Subcutaneous adipose tissue (tissue), 4 donors: ENCODE measurements around the gene NEURL1B. TPM values are rescaled to one million over a fixed set of nuclear protein-coding genes. Genes with fewer than 3 reads are reported as not detected.

ENCODE experiments used
- total RNA-seq, 4 donors: library from RNA; depleted of rRNA; stranded (reverse); fragments of >200 nt; gene quantifications; one replicate each; pipeline ENCODE4 v1.1.0, GENCODE V29; 2016
- TF ChIP-seq, protein P1 (sequence below): fragments of 450-650 bp; IDR thresholded peaks from one replicate; pipeline ENCODE4 v1.5.1; 2016; ENCODE audit warnings: low read depth, mild to moderate bottlenecking, control low read depth, antibody characterized with exemption, moderate library complexity

Gene NEURL1B
- total RNA-seq, 4 donors from 2014 or later, result 4.9 to 38.4 (median 13.0) TPM

- TF ChIP-seq, protein P1, sequence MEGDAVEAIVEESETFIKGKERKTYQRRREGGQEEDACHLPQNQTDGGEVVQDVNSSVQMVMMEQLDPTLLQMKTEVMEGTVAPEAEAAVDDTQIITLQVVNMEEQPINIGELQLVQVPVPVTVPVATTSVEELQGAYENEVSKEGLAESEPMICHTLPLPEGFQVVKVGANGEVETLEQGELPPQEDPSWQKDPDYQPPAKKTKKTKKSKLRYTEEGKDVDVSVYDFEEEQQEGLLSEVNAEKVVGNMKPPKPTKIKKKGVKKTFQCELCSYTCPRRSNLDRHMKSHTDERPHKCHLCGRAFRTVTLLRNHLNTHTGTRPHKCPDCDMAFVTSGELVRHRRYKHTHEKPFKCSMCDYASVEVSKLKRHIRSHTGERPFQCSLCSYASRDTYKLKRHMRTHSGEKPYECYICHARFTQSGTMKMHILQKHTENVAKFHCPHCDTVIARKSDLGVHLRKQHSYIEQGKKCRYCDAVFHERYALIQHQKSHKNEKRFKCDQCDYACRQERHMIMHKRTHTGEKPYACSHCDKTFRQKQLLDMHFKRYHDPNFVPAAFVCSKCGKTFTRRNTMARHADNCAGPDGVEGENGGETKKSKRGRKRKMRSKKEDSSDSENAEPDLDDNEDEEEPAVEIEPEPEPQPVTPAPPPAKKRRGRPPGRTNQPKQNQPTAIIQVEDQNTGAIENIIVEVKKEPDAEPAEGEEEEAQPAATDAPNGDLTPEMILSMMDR, result no peak
Measured at GRCh38 chr5:172662596-172662995, 21.5 kb downstream of the NEURL1B start.

GRCh38 chr5:172664018-172664417 is 23.0 kb downstream of the NEURL1B start:
- TF ChIP-seq, protein P1, result no peak

DNA sequence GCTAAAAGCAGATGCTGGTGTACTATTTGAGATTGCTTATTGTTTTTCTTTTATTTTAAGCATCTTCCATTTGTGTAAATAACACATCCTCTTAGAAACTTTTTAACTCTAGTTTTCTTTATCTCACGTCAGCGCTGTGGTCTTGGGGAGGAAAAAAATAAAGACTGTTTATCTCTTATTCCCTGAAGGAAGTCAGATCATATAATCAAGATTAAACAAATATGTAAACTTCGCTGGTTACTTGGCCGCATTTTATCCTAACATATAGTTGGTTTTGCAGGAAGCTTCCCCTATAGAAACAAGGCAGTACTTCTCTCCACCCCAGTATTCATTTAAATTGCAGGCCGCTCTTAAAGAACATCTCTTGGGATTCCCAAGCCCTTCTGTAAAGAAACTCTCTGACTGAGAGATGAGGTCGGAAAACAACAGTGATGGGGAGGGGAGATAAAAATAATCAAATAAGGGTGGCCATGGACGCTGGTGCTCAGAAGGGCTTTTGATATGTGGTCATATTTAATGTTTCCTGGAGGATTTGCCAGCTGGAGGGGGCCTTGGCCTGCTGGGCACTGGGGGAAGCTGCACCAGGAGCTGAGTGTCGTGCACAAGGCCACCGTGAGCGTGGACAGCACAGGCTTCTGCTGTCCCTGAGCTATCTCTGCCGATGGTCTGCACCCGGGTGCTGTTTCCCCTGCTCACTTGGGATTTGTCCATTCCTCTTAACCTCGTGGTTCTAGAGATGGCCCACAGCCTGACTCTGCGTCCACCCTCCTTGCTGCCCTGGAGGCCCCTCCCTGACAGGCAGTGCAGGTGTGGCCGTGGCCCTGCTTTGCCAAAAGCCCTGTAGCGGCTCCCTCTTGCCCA is 23.8 kb downstream of the NEURL1B start:
- TF ChIP-seq, protein P1, result no peak

DNA sequence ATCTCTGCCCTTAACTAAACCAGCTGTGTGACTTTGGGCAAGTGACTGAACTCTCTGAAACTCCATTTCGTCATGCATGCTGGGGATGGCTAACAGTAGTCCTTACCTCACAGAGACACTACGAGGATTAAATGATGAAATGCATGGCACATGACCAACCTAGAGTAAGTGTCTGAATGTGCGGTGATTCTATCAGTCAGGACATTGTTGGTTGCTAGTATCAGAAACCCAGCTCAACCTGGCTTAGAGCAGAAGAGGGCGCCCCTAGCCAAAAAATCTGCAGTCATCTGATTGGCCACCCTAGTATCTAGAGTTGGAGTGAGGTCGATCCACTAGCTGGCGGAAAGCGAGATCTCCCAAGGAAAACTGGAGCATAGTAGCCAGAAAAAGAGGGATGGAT is 25.2 kb downstream of the NEURL1B start:
- TF ChIP-seq, protein P1, result no peak

DNA sequence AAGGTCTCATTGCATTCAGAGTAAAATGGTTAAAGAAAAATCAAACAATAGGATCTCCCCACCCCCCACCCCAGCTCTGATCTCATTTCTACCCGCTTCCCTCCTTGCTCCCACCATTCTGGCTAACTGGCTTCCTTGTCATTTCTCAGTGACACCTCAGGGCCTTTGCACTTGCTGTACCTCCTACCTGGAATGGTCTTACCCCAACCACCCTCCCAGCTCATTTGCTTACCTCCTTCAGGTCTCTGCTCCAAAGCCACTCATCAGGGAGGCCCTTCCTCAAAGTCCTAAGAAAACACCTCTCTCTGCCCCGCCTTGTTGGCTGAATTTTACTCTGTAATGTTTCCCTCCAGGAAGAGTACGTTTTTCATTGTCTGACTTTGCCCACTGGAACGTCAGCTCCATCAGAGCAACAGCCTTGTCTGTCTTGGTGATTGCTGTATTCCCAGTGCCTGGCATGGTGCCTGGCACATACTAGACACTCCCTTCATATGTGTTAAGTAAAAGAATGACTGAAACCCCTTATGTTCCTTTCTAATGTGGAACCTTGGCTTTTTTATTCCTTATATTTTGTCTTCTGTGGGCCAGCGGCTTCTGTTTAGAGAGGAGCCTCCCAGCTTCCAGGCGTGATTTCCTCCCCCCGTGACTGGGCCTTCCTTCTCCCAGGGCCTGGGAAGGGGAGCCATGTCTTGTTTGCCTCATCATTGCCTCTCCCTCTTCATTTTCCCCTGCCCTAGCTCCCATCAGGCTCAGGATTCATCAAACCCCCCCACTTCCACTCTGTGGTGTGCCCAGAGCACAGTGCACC is 26.9 kb downstream of the NEURL1B start:
- TF ChIP-seq, protein P1, result no peak

DNA sequence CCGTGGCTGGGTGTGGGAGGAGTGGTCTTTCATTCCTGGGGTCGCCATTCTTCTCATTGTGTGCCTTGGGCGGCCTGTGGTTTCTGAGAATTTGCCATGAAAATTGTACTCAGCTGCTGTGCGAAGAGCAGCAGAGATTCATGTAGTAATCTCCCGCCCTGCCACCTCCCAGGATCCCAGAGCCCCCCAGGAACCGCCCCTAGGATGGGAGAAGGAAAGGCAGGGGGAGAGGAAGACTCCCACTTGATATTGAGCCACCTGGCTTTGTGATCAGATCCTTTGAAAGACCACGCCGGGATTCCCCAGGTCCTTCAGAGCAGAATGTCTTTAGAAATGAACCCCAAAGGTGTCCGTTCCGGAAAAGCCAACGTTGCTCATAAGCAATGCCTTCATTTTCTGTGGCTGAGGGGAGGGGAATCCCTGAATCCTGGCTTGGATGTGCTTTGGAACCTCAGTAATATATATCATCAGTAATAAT is 27.6 kb downstream of the NEURL1B start:
- TF ChIP-seq, protein P1, result no peak
